Aorta (tissue), 5 donors: ENCODE data around the gene ATXN2L. TPM values are rescaled to one million over a fixed set of nuclear protein-coding genes. Genes with fewer than 3 reads are reported as not detected.
A peak's percentile ranks its signal among the peaks of the same experiment; 100 is the strongest.

Experiments
- ATAC-seq: fragments of 200-7000 bp; cut with Tn5 transposase; one replicate; pipeline ENCODE4 v1.9.1; 2022; ENCODE audit warnings: moderate library complexity; ENCODE audit not compliant: low FRiP score
- DNase-seq, 2 donors: peaks; one replicate each; pipeline ENCODE4 v3.0.0-alpha.2; 2020
- H3K27ac ChIP-seq, 2 donors: one replicate each; pipeline ENCODE4 v1.5.1; 2013; ENCODE audit warnings: low read length in 2 of 2, mild to moderate bottlenecking in 2 of 2, moderate library complexity in 2 of 2, control low read depth in 1 of 2, inconsistent platforms in 1 of 2, low read depth in 1 of 2
- H3K27me3 ChIP-seq, 2 donors: one replicate each; pipeline ENCODE4 v1.6.1; 2013; ENCODE audit warnings: control low read depth in 1 of 2, low read length in 1 of 2, mild to moderate bottlenecking in 1 of 2, moderate library complexity in 1 of 2; ENCODE audit not compliant: insufficient read depth in 2 of 2, control insufficient read depth in 1 of 2
- H3K36me3 ChIP-seq, 2 donors: one replicate each; pipeline ENCODE4 v1.6.1; 2013; ENCODE audit warnings: control low read depth in 1 of 2, low read length in 1 of 2, mild to moderate bottlenecking in 1 of 2; ENCODE audit not compliant: insufficient read depth in 2 of 2, control insufficient read depth in 1 of 2
- H3K4me1 ChIP-seq, 2 donors: one replicate each; pipeline ENCODE4 v1.6.1; 2013; ENCODE audit warnings: low read length in 2 of 2, control low read depth in 1 of 2, mild to moderate bottlenecking in 1 of 2, moderate library complexity in 1 of 2; ENCODE audit not compliant: insufficient read depth in 2 of 2, control insufficient read depth in 1 of 2
- H3K4me3 ChIP-seq, 2 donors: one replicate each; pipeline ENCODE4 v1.5.1; 2013; ENCODE audit warnings: low read length in 2 of 2, control low read depth in 1 of 2, mild to moderate bottlenecking in 1 of 2
- H3K9me3 ChIP-seq: one replicate; pipeline ENCODE4 v1.6.1; 2013; ENCODE audit warnings: mild to moderate bottlenecking, low read length; ENCODE audit not compliant: control insufficient read depth
- WGBS, 2 donors: extraction: QIAGEN DNeasy Blood & Tissue Kit; methylation state at CpG; one replicate each; pipeline ENCODE4 v1.1.7; 2013; 5-methylcytosine and 5-hydroxymethylcytosine counted together
- intact Hi-C, 2 donors: fragments of 100-400 bp; cut with DNase I; formaldehyde crosslinking; loops; one replicate each; pipeline versions ENCODE4 v1.14.2 to v1.15.0; 2022
- polyA plus RNA-seq, 2 donors: library from polyadenylated mRNA; stranded (reverse); fragments of 200-250 nt; gene quantifications; one replicate each; pipeline ENCODE4 v1.2.3, GENCODE V29; 2013
- total RNA-seq, 2 donors: library from RNA; stranded (reverse); fragmentation: NEBNext Ultra II Directional; extraction: Animal tissue kit (Norgen Biotek cat#: 25700); gene quantifications; one replicate each; pipeline ENCODE4 v1.2.1, GENCODE V29; 2021
- donor health status: healthy with polysubstance abuse.
- donor health status: Bipolar disorder and iron deficiency.
- donor health status: DM: no; HTN: no; CAD: no.
- donor health status: DM: no; HTN: no; CAD: no.
- donor health status: DM: yes; HTN: yes; CAD: no.

The ATXN2L gene
- total and polyA plus RNA-seq, 4 donors = 22.4 to 124 (median 76.3) TPM

DNA sequence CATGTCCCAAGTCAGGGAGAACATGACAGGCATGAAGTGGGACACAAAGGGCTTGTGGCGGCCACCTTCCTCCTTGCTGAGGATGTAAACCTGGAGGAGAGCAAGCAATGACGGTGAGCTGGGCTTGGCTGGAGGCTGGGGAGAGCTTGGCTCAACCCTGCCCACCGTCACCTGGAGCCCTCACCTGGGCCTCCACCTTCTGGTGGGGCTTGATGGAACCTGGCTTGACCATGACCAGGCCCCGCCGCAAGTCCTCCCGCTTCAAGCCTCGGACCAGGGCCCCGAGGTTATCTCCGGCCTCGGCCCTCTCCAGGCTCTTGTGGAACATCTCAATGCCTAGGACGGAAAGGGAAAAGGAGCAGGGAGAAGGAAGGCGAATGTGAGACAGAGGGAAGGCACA, 21.0 kb downstream of the ATXN2L start:
- H3K27ac ChIP-seq = no peak overlapping the region
- peak in 1 of 2 donors; percentile 33 for DNase-seq
- H3K27me3 ChIP-seq = no peaks in the 10 kb centered on the region
- no peak overlapping the region for H3K4me3 ChIP-seq
- H3K9me3 ChIP-seq = no peaks in the 10 kb centered on the region
- intact Hi-C loops = loop anchor here in 1 of 2 donors (2.0 kb wide), 1 partner anchor 19 kb away; no protein-coding TSS in a partner anchor
- H3K36me3 ChIP-seq = peaks cover 2 to 6% of the 10 kb centered on the region in 2 donors
- 92 to 93% methylated on average over 12 of the region's 12 CpGs for WGBS, 2 donors
- ATAC-seq = no peak
- no peaks in the 10 kb centered on the region for H3K4me1 ChIP-seq

DNA sequence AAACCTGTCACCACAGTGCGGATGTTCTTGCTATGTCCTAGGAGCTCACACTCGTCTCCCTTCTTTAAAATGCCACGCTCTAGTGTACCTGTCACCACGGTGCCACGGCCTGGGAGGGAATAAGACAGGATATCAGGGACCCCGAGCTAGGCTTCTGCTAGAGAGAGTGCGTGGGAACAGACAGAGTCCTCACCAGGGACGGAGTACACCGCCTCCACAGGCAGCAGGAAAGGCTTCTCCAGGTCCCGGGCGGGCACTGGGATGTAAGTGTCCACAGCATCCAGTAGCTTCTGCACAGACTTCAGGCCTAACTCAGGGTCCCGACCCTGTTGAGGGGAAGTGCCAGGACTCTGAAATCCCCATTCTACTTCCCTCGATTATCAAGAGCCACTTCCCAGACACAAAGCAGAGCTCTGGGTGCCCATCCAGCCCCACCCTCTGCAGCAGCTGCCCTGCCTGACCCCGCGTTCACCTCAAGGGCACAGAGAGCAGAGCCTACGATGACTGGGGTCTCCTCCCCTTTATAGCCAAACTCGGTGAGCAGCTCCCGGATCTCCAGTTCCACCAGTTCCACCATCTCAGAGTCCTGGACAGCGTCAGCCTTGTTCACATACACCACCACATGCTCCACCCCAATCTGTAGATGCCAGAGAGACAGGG, 21.6 kb downstream of the ATXN2L start:
- Histone ChIP-seq H3K36me3 (peaks cover 2 to 6% of the 10 kb centered on the region in 2 donors), H3K27me3 (no peaks in the 10 kb centered on the region), H3K9me3 (no peaks in the 10 kb centered on the region), H3K4me1 (no peaks in the 10 kb centered on the region), H3K4me3 (no peak overlapping the region), H3K27ac (no peak overlapping the region)
- 86 to 89% methylated on average over 18 to 19 of the region's 19 CpGs for WGBS, 2 donors
- intact Hi-C loops = loop anchor here in 1 of 2 donors (2.0 kb wide), 1 partner anchor 20 kb away; no protein-coding TSS in a partner anchor
- no peak for ATAC-seq
- peak in 1 of 2 donors; percentile 29 for DNase-seq

GRCh38 chr16:28845293-28845692, 22.5 kb downstream of the ATXN2L start:
- ATAC-seq (no peak), DNase-seq (peak in 1 of 2 donors; percentile 31)
- Histone ChIP-seq H3K4me3 (peak overlapping the region; percentile 56 to 63), H3K27me3 (no peaks in the 10 kb centered on the region), H3K36me3 (peaks cover 2 to 6% of the 10 kb centered on the region in 2 donors), H3K27ac (no peak overlapping the region), H3K9me3 (no peaks in the 10 kb centered on the region), H3K4me1 (no peaks in the 10 kb centered on the region)
- intact Hi-C loops = loop anchor here in 1 of 2 donors (2.0 kb wide), 1 partner anchor 20 kb away; no protein-coding TSS in a partner anchor
- WGBS, 2 donors = 55% methylated on average over 10 of the region's 10 CpGs

GRCh38 chr16:28845761-28846079, 22.9 kb downstream of the ATXN2L start:
- DNase-seq (peak in 1 of 2 donors; percentile 78), ATAC-seq (no peak)
- Histone ChIP-seq H3K4me1 (no peaks in the 10 kb centered on the region), H3K36me3 (peaks cover 2 to 6% of the 10 kb centered on the region in 2 donors), H3K27ac (peak overlapping the region in 1 of 2 donors; percentile 15), H3K9me3 (no peaks in the 10 kb centered on the region), H3K27me3 (no peaks in the 10 kb centered on the region), H3K4me3 (peak overlapping the region; percentile 56 to 63)
- WGBS, 2 donors = 1% methylated on average over 16 of the region's 16 CpGs
- intact Hi-C loops = loop anchor here in 1 of 2 donors (1.0 to 2.0 kb wide), 2 partner anchors 18 to 21 kb away; partner anchors contain the start of gene SH2B1

GRCh38 chr16:28846080-28846932, 23.5 kb downstream of the ATXN2L start, which contains the start of gene TUFM:
TSS of gene TUFM (minus strand) at chr16:28846348. CDS start at chr16:28846269, 79 bp downstream.
- Histone ChIP-seq H3K9me3 (no peaks in the 10 kb centered on the region), H3K27ac (peak within 1 kb of the TSS in 1 of 2 donors; percentile 71), H3K4me1 (no peaks in the 10 kb centered on the region), H3K4me3 (peak within 1 kb of the TSS; percentile 56 to 63), H3K27me3 (no peaks in the 10 kb centered on the region), H3K36me3 (peaks cover 2 to 6% of the 10 kb centered on the region in 2 donors)
- peak; percentile 98 for ATAC-seq
- DNase-seq = peak; percentile 99 to 100
- intact Hi-C loops = loop anchor here in 1 of 2 donors (1.0 kb wide), 1 partner anchor 17 kb away; the partner anchor contains the start of gene SH2B1
- 0 to 1% methylated on average over 72 to 73 of the region's 73 CpGs for WGBS, 2 donors

GRCh38 chr16:28846933-28847273, 24.1 kb downstream of the ATXN2L start:
- Histone ChIP-seq H3K27me3 (no peaks in the 10 kb centered on the region), H3K36me3 (peaks cover 2 to 6% of the 10 kb centered on the region in 2 donors), H3K4me1 (no peaks in the 10 kb centered on the region), H3K4me3 (peak overlapping the region; percentile 40 to 46), H3K27ac (peak overlapping the region in 1 of 2 donors; percentile 71), H3K9me3 (no peaks in the 10 kb centered on the region)
- ATAC-seq = peak; percentile 43
- intact Hi-C loops = loop anchor here in 1 of 2 donors (1.0 kb wide), 1 partner anchor 16 kb away; the partner anchor contains the start of gene SH2B1
- whole genome bisulfite sequencing, 2 donors = 14 to 17% methylated on average over 5 of the region's 5 CpGs
- peak in 1 of 2 donors; percentile 50 for DNase-seq

- H3K27me3 ChIP-seq = no peaks in the 10 kb centered on the region
- no peaks in the 10 kb centered on the region for H3K4me1 ChIP-seq
- H3K9me3 ChIP-seq = no peaks in the 10 kb centered on the region
- no peak for ATAC-seq
- H3K36me3 ChIP-seq = no peaks in the 10 kb centered on the region
- H3K4me3 ChIP-seq = no peak overlapping the region
- H3K27ac ChIP-seq = no peak overlapping the region
- 90 to 92% methylated on average over 8 of the region's 8 CpGs for WGBS, 2 donors
- intact Hi-C loops = no loop called here
- no peak for DNase-seq
Measured at GRCh38 chr16:28858421-28858820, 35.6 kb downstream of the ATXN2L start.

DNA sequence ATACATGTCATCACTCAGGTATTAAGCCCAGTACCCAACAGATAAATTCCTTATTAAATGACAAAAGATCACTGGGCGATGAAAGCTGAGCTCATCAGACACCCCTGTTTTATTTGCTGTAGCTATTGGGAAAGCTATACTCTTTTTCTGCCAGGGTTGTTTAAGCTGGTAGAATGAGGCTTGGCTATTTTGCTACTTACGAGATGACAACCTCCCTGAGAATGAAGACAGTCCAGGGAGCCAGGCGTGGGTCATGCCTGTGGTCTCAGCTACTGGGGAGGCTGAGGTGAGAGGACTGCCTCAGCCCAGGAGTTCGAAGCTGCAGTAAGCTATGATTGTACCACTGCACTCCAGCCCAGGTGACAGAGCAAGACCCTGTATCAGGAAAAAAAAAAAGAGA, 36.5 kb downstream of the ATXN2L start:
- no peaks in the 10 kb centered on the region for H3K4me1 ChIP-seq
- ATAC-seq (no peak), DNase-seq (no peak)
- H3K9me3 ChIP-seq = no peaks in the 10 kb centered on the region
- no peaks in the 10 kb centered on the region for H3K36me3 ChIP-seq
- no peak overlapping the region for H3K27ac ChIP-seq
- H3K4me3 ChIP-seq = no peak overlapping the region
- intact Hi-C loops = no loop called here
- WGBS, 2 donors = 78 to 87% methylated on average over 4 of the region's 4 CpGs
- H3K27me3 ChIP-seq = no peaks in the 10 kb centered on the region
